Transverse colon (tissue), 4 donors: ENCODE data around the gene CYTH4. TPM values are rescaled to one million over a fixed set of nuclear protein-coding genes. Genes with fewer than 3 reads are reported as not detected.

ENCODE experiments used
- DNase-seq: peaks from one replicate; pipeline ENCODE4 v3.0.0-alpha.2; 2019
- H3K27ac ChIP-seq, 4 donors: fragments of 200-600 bp; sonication (generic); 2 replicates each; pipeline ENCODE4 v1.5.1; 2016 to 2018; ENCODE audit warnings: inconsistent platforms in 4 of 4
- H3K27me3 ChIP-seq: fragments of 200-600 bp; sonication (generic); 2 replicates; pipeline ENCODE4 v1.5.1; 2017; ENCODE audit warnings: inconsistent platforms
- H3K36me3 ChIP-seq, 4 donors: fragments of 200-600 bp; sonication (generic); 2 replicates each; pipeline ENCODE4 v1.5.1; 2017 to 2019; ENCODE audit warnings: inconsistent platforms in 4 of 4
- H3K4me1 ChIP-seq, 4 donors: fragments of 200-600 bp; sonication (generic); 2 replicates each; pipeline ENCODE4 v1.5.1; 2017 to 2020; ENCODE audit warnings: inconsistent platforms in 4 of 4
- H3K4me3 ChIP-seq, 4 donors: fragments of 200-600 bp; sonication (generic); 1 replicate in 1 of 4; 2 replicates in 3 of 4; pipeline versions ENCODE4 v1.5.1 to v1.6.1; 2017 to 2019; ENCODE audit warnings: inconsistent platforms in 4 of 4
- H3K9me3 ChIP-seq, 2 donors: fragments of 200-600 bp; sonication (generic); 2 replicates each; pipeline ENCODE4 v1.5.1; 2017 to 2019; ENCODE audit warnings: inconsistent platforms in 2 of 2
- EP300 ChIP-seq: sonication (generic); formaldehyde crosslinking; IDR thresholded peaks from one replicate; pipeline ENCODE4 v1.6.1; 2017; ENCODE audit warnings: antibody characterized with exemption, low read depth
- POLR2A ChIP-seq: fragments of 450-650 bp; IDR thresholded peaks from one replicate; pipeline ENCODE4 v1.6.1; 2016; ENCODE audit warnings: antibody characterized with exemption, mild to moderate bottlenecking, moderate library complexity
- POLR2AphosphoS5 ChIP-seq, 3 donors: sonication (generic); formaldehyde crosslinking; IDR thresholded peaks; one replicate each; pipeline ENCODE4 v1.6.1; 2016; ENCODE audit warnings: antibody characterized with exemption in 3 of 3
- WGBS, 2 donors: methylation state at CpG; one replicate each; pipeline ENCODE4 v1.1.5; 2018; ENCODE audit warnings: low coverage in 1 of 2; 5-methylcytosine and 5-hydroxymethylcytosine counted together
- in situ Hi-C, 4 donors: fragments of 200-750 bp; cut with MboI; loops; one replicate each; pipeline versions ENCODE4 v1.15.0 to v1.15.1; 2017; ENCODE audit warnings: low sequenced_read_pairs in 3 of 4, low pct_ligation_motif_present in 1 of 4, low pct_unique_long_range_greater_than_20kb in 1 of 4
- intact Hi-C: fragments of 100-400 bp; cut with DNase I; formaldehyde crosslinking; loops from one replicate; pipeline ENCODE4 v1.15.1; 2023; ENCODE audit warnings: low total_unique reads
- total RNA-seq, 4 donors: library from RNA; depleted of rRNA; stranded (reverse); fragments of >200 nt; gene quantifications; one replicate each; pipeline ENCODE4 v1.1.0, GENCODE V29; 2016
- TF ChIP-seq, protein P1 (sequence below), 5 experiments: fragments of 200-600 bp in 3 of 5; fragments of 450-650 bp in 2 of 5; sonication (generic) in 3 of 5; IDR thresholded peaks; 1 replicate in 2 of 5; 2 replicates in 3 of 5; pipeline ENCODE4 v1.5.1; 2016 to 2017; ENCODE audit warnings: antibody characterized with exemption in 5 of 5, inconsistent platforms in 3 of 5, mild to moderate bottlenecking in 2 of 5, moderate library complexity in 1 of 5

Gene CYTH4
- total RNA-seq, 4 donors from 2014 or later = 1.4 to 26.9 (median 10.6) TPM

DNA sequence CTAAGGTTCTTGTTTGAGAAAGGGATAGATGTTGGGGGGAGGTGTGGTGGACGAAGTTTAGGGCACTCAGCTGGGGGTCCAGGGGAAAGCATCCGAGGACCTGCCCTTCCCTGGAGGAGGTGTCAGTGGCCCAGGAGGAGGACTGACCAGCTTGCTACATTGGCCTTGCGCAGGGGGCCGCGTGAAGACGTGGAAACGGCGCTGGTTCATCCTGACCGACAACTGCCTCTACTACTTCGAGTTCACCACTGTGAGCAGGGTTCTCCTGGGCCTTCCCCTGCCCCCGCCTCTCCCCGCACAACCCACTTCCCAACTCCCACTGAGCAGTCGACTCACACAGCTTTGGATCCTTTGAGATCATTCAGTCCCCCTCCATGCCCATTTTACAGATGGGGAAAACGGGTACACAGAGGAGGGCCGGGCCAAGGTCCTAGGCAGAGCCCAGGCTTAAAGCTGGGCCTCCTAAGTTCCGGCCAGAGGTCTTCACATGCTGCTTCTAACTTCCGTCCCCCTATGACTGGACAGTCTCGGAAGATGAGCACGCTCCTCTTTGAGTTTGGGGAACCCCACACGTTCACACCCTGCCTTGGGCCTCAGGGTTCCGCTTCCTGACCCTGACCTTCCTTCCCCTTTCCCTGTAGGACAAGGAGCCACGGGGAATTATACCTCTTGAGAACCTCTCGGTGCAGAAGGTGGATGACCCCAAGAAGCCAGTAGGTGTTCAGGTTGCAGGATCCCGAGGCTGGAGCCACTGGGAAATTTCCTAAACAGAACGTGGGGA is 28.7 kb downstream of the CYTH4 start:
- Histone ChIP-seq H3K36me3 (no peaks in the 10 kb centered on the region), H3K4me1 (peaks cover 0 to 38% (median 15%) of the 10 kb centered on the region in 4 donors), H3K4me3 (no peak overlapping the region), H3K27me3 (no peaks in the 10 kb centered on the region), H3K9me3 (no peaks in the 10 kb centered on the region), H3K27ac (no peak overlapping the region)
- DNase-seq = no peak
- no peak for TF ChIP-seq POLR2A
- TF ChIP-seq, protein P1, sequence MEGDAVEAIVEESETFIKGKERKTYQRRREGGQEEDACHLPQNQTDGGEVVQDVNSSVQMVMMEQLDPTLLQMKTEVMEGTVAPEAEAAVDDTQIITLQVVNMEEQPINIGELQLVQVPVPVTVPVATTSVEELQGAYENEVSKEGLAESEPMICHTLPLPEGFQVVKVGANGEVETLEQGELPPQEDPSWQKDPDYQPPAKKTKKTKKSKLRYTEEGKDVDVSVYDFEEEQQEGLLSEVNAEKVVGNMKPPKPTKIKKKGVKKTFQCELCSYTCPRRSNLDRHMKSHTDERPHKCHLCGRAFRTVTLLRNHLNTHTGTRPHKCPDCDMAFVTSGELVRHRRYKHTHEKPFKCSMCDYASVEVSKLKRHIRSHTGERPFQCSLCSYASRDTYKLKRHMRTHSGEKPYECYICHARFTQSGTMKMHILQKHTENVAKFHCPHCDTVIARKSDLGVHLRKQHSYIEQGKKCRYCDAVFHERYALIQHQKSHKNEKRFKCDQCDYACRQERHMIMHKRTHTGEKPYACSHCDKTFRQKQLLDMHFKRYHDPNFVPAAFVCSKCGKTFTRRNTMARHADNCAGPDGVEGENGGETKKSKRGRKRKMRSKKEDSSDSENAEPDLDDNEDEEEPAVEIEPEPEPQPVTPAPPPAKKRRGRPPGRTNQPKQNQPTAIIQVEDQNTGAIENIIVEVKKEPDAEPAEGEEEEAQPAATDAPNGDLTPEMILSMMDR (IDR thresholded peaks at IDR 0.05) = no peak
- no peak for TF ChIP-seq POLR2AphosphoS5 (IDR thresholded peaks at IDR 0.05)
- no peak for TF ChIP-seq EP300
- WGBS, 2 donors = 70 to 79% methylated on average over 2 to 25 of the region's 25 CpGs
- in situ Hi-C loops = loop anchor here in 2 of 4 donors (10.0 kb wide), 2 partner anchors 124 to 144 kb away; no protein-coding TSS in a partner anchor
- intact Hi-C loops = no loop called here

DNA sequence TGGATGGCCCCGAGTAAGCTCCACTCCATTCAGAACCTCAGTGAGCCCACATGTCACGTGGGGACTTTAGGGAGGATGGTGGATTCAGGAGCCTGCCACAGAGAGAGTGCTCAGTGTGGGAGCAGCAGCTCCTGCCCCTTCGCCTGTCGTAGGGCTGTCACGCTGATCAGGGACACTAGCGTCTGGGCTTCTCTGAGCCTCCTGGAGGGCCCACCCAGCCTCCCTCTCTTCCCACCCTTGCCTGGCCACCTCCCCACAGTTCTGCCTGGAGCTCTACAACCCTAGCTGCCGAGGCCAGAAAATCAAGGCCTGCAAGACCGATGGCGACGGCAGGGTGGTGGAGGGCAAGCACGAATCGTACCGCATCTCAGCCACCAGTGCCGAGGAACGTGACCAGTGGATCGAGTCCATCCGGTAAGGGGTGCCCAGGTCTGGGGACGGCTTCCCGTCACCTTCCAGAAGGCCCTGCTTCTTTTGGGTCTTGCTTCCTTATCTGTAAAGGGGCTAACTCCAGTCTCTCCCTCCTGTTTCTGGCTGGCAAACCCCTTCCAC is 29.5 kb downstream of the CYTH4 start:
- in situ Hi-C loops (loop anchor here in 2 of 4 donors (10.0 kb wide), 2 partner anchors 123 to 143 kb away; no protein-coding TSS in a partner anchor), intact Hi-C loops (no loop called here)
- DNase-seq = no peak
- H3K4me1 ChIP-seq = peaks cover 0 to 30% (median 12%) of the 10 kb centered on the region in 4 donors
- 88% methylated on average over 19 of the region's 19 CpGs; no CpG with 5 or more reads in 1 of the 2 donors for WGBS, 2 donors
- no peaks in the 10 kb centered on the region for H3K27me3 ChIP-seq
- H3K9me3 ChIP-seq = no peaks in the 10 kb centered on the region
- no peak overlapping the region for H3K27ac ChIP-seq
- no peak for TF ChIP-seq POLR2A
- TF ChIP-seq, protein P1 (IDR thresholded peaks at IDR 0.05) = no peak
- no peak for TF ChIP-seq EP300
- TF ChIP-seq POLR2AphosphoS5 (IDR thresholded peaks at IDR 0.05) = no peak
- no peaks in the 10 kb centered on the region for H3K36me3 ChIP-seq
- no peak overlapping the region for H3K4me3 ChIP-seq

DNA sequence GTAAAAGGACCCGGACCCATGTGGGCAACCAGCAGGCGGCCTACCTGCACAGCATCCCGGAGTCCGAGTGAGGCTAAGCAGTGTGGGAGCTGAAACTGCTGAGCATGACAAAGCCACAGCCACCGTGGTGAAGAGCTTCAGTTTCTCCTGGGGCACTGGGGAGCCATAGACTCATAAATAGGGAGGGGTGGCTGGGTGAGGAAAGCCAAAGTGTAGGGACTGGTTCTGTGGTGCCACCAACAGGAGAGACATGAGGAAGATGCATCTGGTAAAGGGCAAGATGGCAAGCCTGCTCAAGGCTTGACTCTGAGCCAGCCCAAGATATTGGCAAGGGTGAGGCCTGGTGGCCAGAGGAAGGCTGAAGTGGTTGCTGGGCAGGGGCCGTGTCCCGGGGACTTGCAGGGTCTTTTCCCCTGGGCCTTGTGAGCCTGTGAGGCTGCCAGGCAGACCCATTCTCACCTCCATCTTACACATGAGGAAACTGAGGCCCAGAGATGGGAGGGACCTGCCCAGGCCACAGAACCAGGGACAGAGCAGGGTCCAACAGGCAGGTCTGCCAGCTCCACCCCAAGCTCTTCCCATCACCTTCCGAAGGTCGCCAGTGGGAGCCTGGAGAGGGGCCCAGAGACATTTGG is 30.4 kb downstream of the CYTH4 start:
- TF ChIP-seq EP300 (no peak), POLR2A (no peak), POLR2AphosphoS5 (IDR thresholded peaks at IDR 0.05) (no peak)
- TF ChIP-seq, protein P1 (IDR thresholded peaks at IDR 0.05) = no peak
- Histone ChIP-seq H3K4me1 (peaks cover 0 to 22% (median 9%) of the 10 kb centered on the region in 4 donors), H3K9me3 (no peaks in the 10 kb centered on the region), H3K36me3 (no peaks in the 10 kb centered on the region), H3K4me3 (no peak overlapping the region), H3K27ac (no peak overlapping the region), H3K27me3 (no peaks in the 10 kb centered on the region)
- DNase-seq = no peak
- in situ Hi-C loops = loop anchor here in 2 of 4 donors (10.0 kb wide), 2 partner anchors 122 to 142 kb away; no protein-coding TSS in a partner anchor
- WGBS, 2 donors = 80 to 82% methylated on average over 2 to 9 of the region's 9 CpGs
- intact Hi-C loops = no loop called here
